Medulla oblongata (tissue), 1 donor: Measurements from ENCODE around the gene UPK3A.

Source experiments
- DNase-seq: peaks from one replicate; pipeline ENCODE4 v3.0.0-alpha.2; 2015; ENCODE audit errors: extremely low spot score

Gene UPK3A

DNA sequence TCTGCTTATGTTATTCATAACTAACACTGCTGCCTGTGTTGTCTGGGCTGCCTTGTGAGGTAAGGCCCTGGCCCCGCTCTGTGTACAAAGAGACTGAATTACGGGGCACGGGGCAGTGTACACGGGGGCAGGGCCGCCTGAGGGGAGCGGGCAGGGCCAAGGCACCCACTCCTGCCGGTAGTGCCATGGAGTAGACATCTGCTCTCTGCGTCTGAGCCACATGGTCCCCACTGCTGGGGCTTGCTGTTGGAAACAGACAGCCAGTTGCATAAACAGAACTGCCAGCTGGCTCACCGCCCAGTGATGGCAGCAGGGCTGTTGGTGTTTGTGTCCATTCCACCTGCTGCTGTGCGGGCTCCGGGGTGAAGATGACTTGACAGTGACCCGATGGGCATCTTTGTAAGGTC lies 44.8 kb downstream of the UPK3A start:
- peak; percentile 87 for DNase-seq

DNA sequence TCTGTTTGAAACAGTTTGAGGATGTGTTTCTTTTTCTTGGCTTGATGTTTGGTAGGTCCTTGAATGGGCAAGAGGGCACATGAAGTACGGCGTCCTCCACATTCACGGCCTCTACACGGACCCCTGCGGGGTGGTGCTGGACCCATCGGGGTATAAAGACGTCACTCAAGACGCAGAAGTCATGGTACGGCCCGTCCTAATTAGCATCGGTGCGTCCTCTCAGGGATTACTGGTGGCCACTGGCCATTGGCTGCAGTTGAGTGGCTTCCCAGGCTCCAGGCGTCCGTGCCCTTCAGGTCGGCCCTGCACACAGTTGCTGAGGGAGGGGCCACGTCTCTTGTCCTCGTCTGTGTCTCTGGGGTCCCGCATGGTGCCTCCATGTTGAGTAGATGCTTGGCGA lies 45.8 kb downstream of the UPK3A start:
- DNase-seq: no peak

DNA sequence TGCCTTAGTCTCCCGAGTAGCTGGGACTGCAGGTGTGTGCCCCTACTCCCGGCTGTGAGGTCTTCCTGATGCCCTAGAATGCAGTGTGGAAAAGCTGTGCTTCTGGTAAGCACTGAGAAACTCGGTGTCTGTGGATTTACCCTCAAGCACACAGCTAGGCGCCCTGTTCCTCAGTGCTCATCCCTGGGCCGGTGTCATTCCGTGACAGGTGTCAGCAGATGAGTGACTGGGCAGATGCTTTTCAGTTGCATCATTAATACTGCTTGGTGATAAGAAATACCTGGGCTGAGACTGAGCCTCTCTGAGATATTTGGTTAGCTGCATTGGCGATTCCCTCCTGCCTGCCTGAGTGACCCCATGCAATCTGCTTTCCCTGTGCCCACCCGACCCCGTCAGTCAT lies 46.7 kb downstream of the UPK3A start:
- DNase-seq: no peak

DNA sequence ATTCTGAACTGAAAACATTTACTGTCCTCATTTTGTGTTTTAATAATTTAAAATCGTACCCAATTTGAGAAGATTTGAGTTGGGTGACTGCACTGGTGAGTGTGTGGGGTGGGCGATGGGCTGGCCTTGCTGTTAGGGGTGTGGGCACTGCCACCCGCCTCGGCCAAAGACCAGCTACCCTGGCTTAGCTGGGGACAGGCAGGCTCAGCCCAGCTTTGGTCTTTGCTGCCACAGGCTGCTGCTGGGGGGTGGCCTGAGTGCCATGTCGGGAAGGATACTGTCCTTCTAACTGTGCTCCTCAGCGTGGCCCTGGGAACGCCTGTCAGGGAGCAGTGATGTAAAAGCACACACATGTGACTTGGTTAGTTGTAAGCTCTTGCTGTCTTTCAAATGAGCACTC lies 47.3 kb downstream of the UPK3A start:
- no peak for DNase-seq

DNA sequence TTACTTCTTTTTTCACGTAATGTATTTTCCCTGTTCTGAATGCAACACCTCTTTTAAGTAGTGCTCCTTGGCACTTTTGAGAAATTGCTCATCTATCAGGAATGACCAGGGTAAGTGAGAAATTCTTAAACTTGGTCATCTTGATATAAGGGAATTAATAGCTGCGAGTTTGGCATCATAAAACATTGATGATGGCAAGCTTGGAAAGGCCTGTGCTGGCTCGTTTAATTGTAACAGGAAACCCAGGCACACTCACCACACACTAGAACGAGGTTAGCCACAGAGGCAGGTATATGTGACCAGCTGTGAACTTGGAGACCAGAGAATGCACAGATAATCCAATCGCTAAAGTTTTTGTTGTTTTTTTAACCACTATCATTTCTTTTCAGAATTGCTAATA lies 49.3 kb downstream of the UPK3A start:
- no peak for DNase-seq

- DNase-seq: no peak
These were observed 49.8 kb downstream of the UPK3A start for GRCh38 chr22:45334528-45334927.

- DNase-seq: peak; percentile 44
These were observed 50.5 kb downstream of the UPK3A start for GRCh38 chr22:45335021-45335818.

- no peak for DNase-seq
These were observed 51.2 kb downstream of the UPK3A start for GRCh38 chr22:45335854-45336522.

DNA sequence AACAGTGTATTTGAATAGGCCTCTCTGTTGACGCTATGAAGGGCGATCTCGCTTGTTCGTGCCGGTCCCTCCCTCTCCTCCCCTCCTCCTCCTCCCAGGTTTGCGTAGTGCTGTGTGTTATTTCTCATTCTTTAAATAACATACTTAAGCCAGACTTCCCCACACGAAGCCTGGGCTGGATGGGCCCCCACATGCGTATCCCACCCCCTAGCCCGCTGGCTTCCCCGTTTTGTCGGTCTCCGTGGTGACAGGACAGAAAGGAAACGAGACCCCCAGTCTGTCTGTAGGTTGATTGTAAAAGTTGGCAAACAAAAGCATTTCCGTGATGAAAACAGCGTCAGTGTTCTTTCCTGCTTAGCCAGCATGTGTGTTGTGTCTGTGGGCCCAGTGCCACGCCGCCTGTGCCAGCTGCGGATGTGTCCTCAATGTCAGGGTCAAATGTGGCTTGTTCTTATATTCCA lies 52.3 kb downstream of the UPK3A start:
- peak; percentile 80 for DNase-seq

GRCh38 chr22:45337536-45337935 lies 52.8 kb downstream of the UPK3A start:
- no peak for DNase-seq

DNA sequence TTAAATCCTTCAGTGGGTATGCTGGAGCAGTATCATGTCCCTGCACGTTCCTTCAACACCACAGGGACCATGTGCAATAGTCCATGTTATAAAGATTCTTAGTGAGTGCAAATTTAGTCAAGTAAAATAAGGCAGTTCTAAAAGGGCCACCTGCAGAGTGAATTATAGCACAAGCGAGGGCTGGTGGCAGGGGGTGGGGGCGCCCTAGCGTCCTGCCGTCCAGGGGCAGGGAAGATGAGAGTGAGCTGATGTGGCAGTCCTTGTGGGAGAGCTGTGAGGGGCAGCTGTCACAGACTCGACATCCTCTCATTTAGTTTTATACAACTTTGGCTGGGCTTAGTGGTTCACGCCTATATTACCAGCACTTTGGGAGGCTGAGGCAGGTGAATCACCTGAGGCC lies 54.0 kb downstream of the UPK3A start:
- DNase-seq: no peak

DNA sequence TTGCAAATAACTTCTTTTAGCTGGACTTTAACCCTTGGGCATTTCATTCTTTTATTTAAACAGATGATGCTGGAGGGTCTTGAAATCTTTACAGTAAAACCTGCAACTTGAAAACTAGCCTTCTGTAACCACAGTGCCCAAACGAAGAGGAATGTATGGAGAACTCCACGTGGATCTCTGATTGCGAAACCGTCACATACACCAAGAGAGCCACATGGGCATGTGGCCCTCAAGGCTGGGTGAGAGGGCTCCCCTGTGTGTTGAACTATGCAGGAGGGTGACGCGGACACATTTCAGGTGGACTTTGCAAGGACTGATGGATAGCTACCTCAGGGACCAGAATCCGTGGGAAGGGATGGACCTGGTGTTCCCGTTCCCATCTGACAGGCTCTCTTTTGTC lies 55.6 kb downstream of the UPK3A start:
- DNase-seq: no peak

DNA sequence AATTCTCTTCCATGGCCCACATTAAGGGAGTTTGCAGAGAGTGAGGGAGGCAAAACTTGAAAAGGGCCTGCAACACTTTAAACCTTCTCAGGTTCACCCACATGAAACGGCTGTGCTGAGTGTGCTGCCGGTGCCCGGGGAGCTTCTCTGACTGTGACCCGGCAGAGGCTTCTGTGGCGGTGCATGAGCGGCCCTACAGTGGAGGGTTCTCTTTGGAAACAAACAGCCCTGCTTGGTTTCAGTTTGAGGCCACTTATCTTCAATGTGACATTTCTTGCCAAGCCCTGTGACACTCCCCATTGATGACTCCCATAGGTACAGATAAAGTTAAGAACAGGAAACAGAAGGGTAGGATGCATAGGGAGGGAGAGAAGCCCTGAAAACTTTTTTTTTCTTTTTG lies 56.7 kb downstream of the UPK3A start:
- DNase-seq: no peak

DNA sequence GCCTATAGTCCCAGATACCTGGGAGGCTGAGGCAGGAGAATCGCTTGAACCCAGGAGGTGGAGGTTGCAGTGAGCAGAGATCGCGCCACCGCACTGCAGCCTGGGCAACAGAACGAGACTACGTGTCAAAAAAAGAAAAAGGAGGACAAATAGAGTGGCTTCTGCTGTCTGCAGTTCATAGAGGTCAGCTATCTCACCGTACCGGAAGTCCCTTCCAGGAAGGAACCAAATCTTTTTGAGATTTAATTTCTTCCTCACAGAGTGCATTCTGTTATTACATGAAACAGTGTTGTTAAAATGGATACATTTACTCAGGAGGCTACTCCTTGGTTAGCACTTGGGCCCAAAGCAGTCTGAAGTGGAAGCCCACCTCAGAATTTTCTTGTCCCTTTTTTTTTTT lies 58.4 kb downstream of the UPK3A start:
- DNase-seq: no peak

DNA sequence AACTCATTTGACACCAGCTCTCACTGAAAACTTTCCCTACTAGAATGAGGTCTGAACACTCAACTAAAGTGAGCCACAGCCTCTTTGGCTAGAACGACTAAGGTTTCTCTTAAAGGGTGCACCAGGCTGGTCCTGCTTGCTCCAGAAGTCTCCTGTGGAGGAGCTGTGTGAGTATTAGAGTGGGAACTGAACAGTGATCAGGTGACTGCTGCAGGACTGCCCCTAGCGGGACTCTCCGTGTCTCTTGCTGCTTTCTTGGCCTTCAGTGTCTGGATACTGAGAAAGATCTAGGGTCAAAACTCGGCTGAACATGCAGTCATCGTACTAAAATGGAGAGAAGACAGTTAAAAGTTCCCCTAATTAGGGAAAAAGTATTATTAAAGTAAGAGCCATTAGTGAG lies 59.6 kb downstream of the UPK3A start:
- peak; percentile 64 for DNase-seq
